ENCODE data around the gene GAB4. TPM values are rescaled to one million over a fixed set of nuclear protein-coding genes. Genes with fewer than 3 reads are reported as not detected.
"Not testable (repeated sequence)": the region's sequence is repeated elsewhere in the genome, so short reads cannot be mapped to it uniquely, and the experiment has no call there.

The GAB4 gene
- total and polyA plus RNA-seq, 2 of the 13 experiments (the other 11 are each of a cell fraction or from before 2014, with no cell fraction given): not detected

- H3K27ac ChIP-seq (ENCODE audit: extremely low read length, insufficient read depth, low read length); BruUV-seq (replicated peaks); POLR2A ChIA-PET; FAIRE-seq; intact Hi-C loops (cut with micrococcal nuclease; ENCODE audit: unreplicated experiment); H3K36me3 ChIP-seq (replicated peaks in 1 of 2; ENCODE audit: control insufficient read depth in 1 of 2, insufficient read depth in 2 of 2, low read length in 2 of 2); H3K4me3 ChIP-seq (replicated peaks in 1 of 3; ENCODE audit: insufficient read depth in 1 of 3, low read depth in 2 of 3, low read length in 3 of 3); CTCF ChIA-PET (ENCODE audit: low intra/inter-chr PET ratio, low total read pairs); H3K9ac ChIP-seq (ENCODE audit: insufficient read depth, low read depth, low read length); ATAC-seq; H3K79me2 ChIP-seq (ENCODE audit: insufficient read depth, low read length); H3K9me3 ChIP-seq (ENCODE audit: low read length); H3K4me2 ChIP-seq (ENCODE audit: low read depth, low read length); H3K4me1 ChIP-seq (ENCODE audit: insufficient read depth, low read length); H2AFZ ChIP-seq (ENCODE audit: low read length); in situ Hi-C loops (cut with HindIII; ENCODE audit: extremely low pct_ligation_motif_present, low pct_unique_long_range_greater_than_20kb); H4K20me1 ChIP-seq (ENCODE audit: insufficient read depth, low read length); H3K27me3 ChIP-seq (ENCODE audit: control insufficient read depth in 1 of 2, insufficient read depth in 2 of 2, low read length in 2 of 2); DNase-seq (ENCODE audit: low spot score): not testable (repeated sequence)
- WGBS (ENCODE audit: low lambda C conversion rate): 10% methylated on average over 6 of the region's 6 CpGs
Observed at GRCh38 chr22:17015552-17015951, 7.5 kb upstream of the GAB4 start.

- in situ Hi-C loops (cut with HindIII; ENCODE audit: extremely low pct_ligation_motif_present, low pct_unique_long_range_greater_than_20kb); DNase-seq (ENCODE audit: low spot score); POLR2A ChIA-PET; H3K4me2 ChIP-seq (ENCODE audit: low read depth, low read length); H3K79me2 ChIP-seq (ENCODE audit: insufficient read depth, low read length); H3K9ac ChIP-seq (ENCODE audit: insufficient read depth, low read depth, low read length); H3K4me1 ChIP-seq (ENCODE audit: insufficient read depth, low read length); H3K27ac ChIP-seq (ENCODE audit: extremely low read length, insufficient read depth, low read length); H3K9me3 ChIP-seq (ENCODE audit: low read length); H3K27me3 ChIP-seq (ENCODE audit: control insufficient read depth in 1 of 2, insufficient read depth in 2 of 2, low read length in 2 of 2); H2AFZ ChIP-seq (ENCODE audit: low read length); FAIRE-seq; intact Hi-C loops (cut with micrococcal nuclease; ENCODE audit: unreplicated experiment); H4K20me1 ChIP-seq (ENCODE audit: insufficient read depth, low read length); BruUV-seq (replicated peaks); H3K36me3 ChIP-seq (replicated peaks in 1 of 2; ENCODE audit: control insufficient read depth in 1 of 2, insufficient read depth in 2 of 2, low read length in 2 of 2); H3K4me3 ChIP-seq (replicated peaks in 1 of 3; ENCODE audit: insufficient read depth in 1 of 3, low read depth in 2 of 3, low read length in 3 of 3); ATAC-seq; CTCF ChIA-PET (ENCODE audit: low intra/inter-chr PET ratio, low total read pairs): not testable (repeated sequence)
- WGBS (ENCODE audit: low lambda C conversion rate): 0% methylated on average over 3 of the region's 3 CpGs
Observed at GRCh38 chr22:17014101-17014440, 6.0 kb upstream of the GAB4 start.

GRCh38 chr22:17013396-17014100, 5.5 kb upstream of the GAB4 start:
- no TSS peak for BruUV-seq (replicated peaks)
- Histone ChIP-seq H2AFZ (ENCODE audit: low read length) (no peak overlapping the region), H3K9ac (ENCODE audit: insufficient read depth, low read depth, low read length) (no peak overlapping the region), H3K27me3 (ENCODE audit: control insufficient read depth in 1 of 2, insufficient read depth in 2 of 2, low read length in 2 of 2) (no peaks in the 10 kb centered on the region), H3K4me3 (replicated peaks in 1 of 3; ENCODE audit: insufficient read depth in 1 of 3, low read depth in 2 of 3, low read length in 3 of 3) (no peak overlapping the region), H3K36me3 (replicated peaks in 1 of 2; ENCODE audit: control insufficient read depth in 1 of 2, insufficient read depth in 2 of 2, low read length in 2 of 2) (no peaks in the 10 kb centered on the region), H3K27ac (ENCODE audit: extremely low read length, insufficient read depth, low read length) (no peak overlapping the region), H3K79me2 (ENCODE audit: insufficient read depth, low read length) (no peaks in the 10 kb centered on the region), H3K4me2 (ENCODE audit: low read depth, low read length) (no peak overlapping the region), H3K9me3 (ENCODE audit: low read length) (peaks cover 5% of the 10 kb centered on the region; the same call in 1 of the 2 replicates), H3K4me1 (ENCODE audit: insufficient read depth, low read length) (no peaks in the 10 kb centered on the region), H4K20me1 (ENCODE audit: insufficient read depth, low read length) (no peaks in the 10 kb centered on the region)
- ChIA-PET POLR2A (no interaction called here), CTCF (ENCODE audit: low intra/inter-chr PET ratio, low total read pairs) (no interaction called here)
- 89% methylated on average over 2 of the region's 2 CpGs for WGBS (ENCODE audit: low lambda C conversion rate)
- TF ChIP-seq SMARCC2 (IDR thresholded peaks at IDR 0.05) (no peak), REPIN1 (CRISPR knock-in tag; IDR thresholded peaks at IDR 0.05; ENCODE audit: borderline replicate concordance, low read depth) (no peak), SP2 (CRISPR knock-in tag; IDR thresholded peaks at IDR 0.05) (no peak), PAXIP1 (CRISPR knock-in tag; conservative IDR thresholded peaks at IDR 0.05) (no peak)
- DNase-seq (ENCODE audit: low spot score) (no peak), FAIRE-seq (no peak), ATAC-seq (no peak)
- in situ Hi-C loops (cut with HindIII; ENCODE audit: extremely low pct_ligation_motif_present, low pct_unique_long_range_greater_than_20kb): no loop called here
- intact Hi-C loops (cut with micrococcal nuclease; ENCODE audit: unreplicated experiment): no loop called here

All from HepG2 (cell line).